Type B pancreatic cell (in vitro differentiated cells): ENCODE measurements around the gene PCNT. TPM values are rescaled to one million over a fixed set of nuclear protein-coding genes. Genes with fewer than 3 reads are reported as not detected.
"Not testable (repeated sequence)": the region's sequence is repeated elsewhere in the genome, so short reads cannot be mapped to it uniquely, and the experiment has no call there.

Source experiments
- DNase-seq: peaks from one replicate; pipeline ENCODE4 v3.0.0; 2021; ENCODE audit warnings: mixed read lengths; ENCODE audit not compliant: unreplicated experiment; ENCODE audit errors: extremely low spot score
- H3K27ac Mint-ChIP-seq: 2 replicates; pipeline ENCODE4 v1.8.0; 2021; ENCODE audit warnings: mild to moderate bottlenecking, mixed read lengths
- H3K27me3 Mint-ChIP-seq: 2 replicates; pipeline ENCODE4 v1.8.0; 2021; ENCODE audit warnings: mixed read lengths
- H3K36me3 Mint-ChIP-seq: 2 replicates; pipeline ENCODE4 v1.8.0; 2021; ENCODE audit warnings: mixed read lengths
- H3K4me1 Mint-ChIP-seq: one replicate; pipeline ENCODE4 v1.8.0; 2021; ENCODE audit warnings: mixed read lengths; ENCODE audit not compliant: unreplicated experiment
- H3K4me3 Mint-ChIP-seq: 2 replicates; pipeline ENCODE4 v1.8.0; 2021; ENCODE audit warnings: mild to moderate bottlenecking, mixed read lengths
- H3K9me3 Mint-ChIP-seq: 2 replicates; pipeline ENCODE4 v1.8.0; 2021; ENCODE audit warnings: mixed read lengths
- CTCF ChIP-seq: fragments of 200-600 bp; sonication (generic); conservative IDR thresholded peaks from 2 replicates; pipeline ENCODE4 v1.5.0; 2021; ENCODE audit warnings: antibody characterized with exemption, mild to moderate bottlenecking
- total RNA-seq: library from RNA; stranded (reverse); gene quantifications from 2 replicates; pipeline ENCODE4 v1.2.1, GENCODE V29; 2021; ENCODE audit warnings: low replicate concordance

Gene PCNT
- total RNA-seq, 1 donor from 2014 or later, result 50.3 TPM

GRCh38 chr21:46439906-46440305 is 116.0 kb downstream of the PCNT start:
- TF ChIP-seq CTCF, result no peak
- H3K9me3 Mint-ChIP-seq, result no peaks in the 10 kb centered on the region
- no peaks in the 10 kb centered on the region for H3K27me3 Mint-ChIP-seq
- H3K4me3 Mint-ChIP-seq, result no peak overlapping the region
- H3K4me1 Mint-ChIP-seq, result no peaks in the 10 kb centered on the region
- H3K36me3 Mint-ChIP-seq, result peaks cover 28% of the 10 kb centered on the region
- DNase-seq, result no peak
- H3K27ac Mint-ChIP-seq, result no peak overlapping the region

- H3K4me1 Mint-ChIP-seq, result no peaks in the 10 kb centered on the region
- no peaks in the 10 kb centered on the region for H3K9me3 Mint-ChIP-seq
- H3K36me3 Mint-ChIP-seq, result peaks cover 35% of the 10 kb centered on the region
- no peak overlapping the region for H3K4me3 Mint-ChIP-seq
- no peak for TF ChIP-seq CTCF
- H3K27me3 Mint-ChIP-seq, result no peaks in the 10 kb centered on the region
- H3K27ac Mint-ChIP-seq, result no peak overlapping the region
- no peak for DNase-seq
Measured at GRCh38 chr21:46441331-46441730, 117.4 kb downstream of the PCNT start.

- DNase-seq, result no peak
- H3K4me1 Mint-ChIP-seq, result no peaks in the 10 kb centered on the region
- no peaks in the 10 kb centered on the region for H3K27me3 Mint-ChIP-seq
- no peak overlapping the region for H3K4me3 Mint-ChIP-seq
- TF ChIP-seq CTCF, result no peak
- H3K27ac Mint-ChIP-seq, result no peak overlapping the region
- H3K36me3 Mint-ChIP-seq, result peaks cover 35% of the 10 kb centered on the region
- H3K9me3 Mint-ChIP-seq, result no peaks in the 10 kb centered on the region
Measured at GRCh38 chr21:46441961-46442498, 118.1 kb downstream of the PCNT start.

- no peaks in the 10 kb centered on the region for H3K4me1 Mint-ChIP-seq
- H3K27me3 Mint-ChIP-seq, result no peaks in the 10 kb centered on the region
- H3K27ac Mint-ChIP-seq, result no peak overlapping the region
- H3K9me3 Mint-ChIP-seq, result no peaks in the 10 kb centered on the region
- no peak for DNase-seq
- H3K4me3 Mint-ChIP-seq, result no peak overlapping the region
- no peak for TF ChIP-seq CTCF
- peaks cover 37% of the 10 kb centered on the region for H3K36me3 Mint-ChIP-seq
Measured at GRCh38 chr21:46442938-46443337, 119.0 kb downstream of the PCNT start.

GRCh38 chr21:46443910-46444309 is 120.0 kb downstream of the PCNT start:
- peak overlapping the region; percentile 51 for H3K27ac Mint-ChIP-seq
- H3K36me3 Mint-ChIP-seq, result peaks cover 45% of the 10 kb centered on the region
- H3K4me3 Mint-ChIP-seq, result no peak overlapping the region
- TF ChIP-seq CTCF, result no peak
- H3K27me3 Mint-ChIP-seq, result no peaks in the 10 kb centered on the region
- DNase-seq, result no peak
- peaks cover 6% of the 10 kb centered on the region for H3K9me3 Mint-ChIP-seq
- no peaks in the 10 kb centered on the region for H3K4me1 Mint-ChIP-seq

- H3K36me3 Mint-ChIP-seq, result peaks cover 40% of the 10 kb centered on the region
- no peak for TF ChIP-seq CTCF
- no peaks in the 10 kb centered on the region for H3K4me1 Mint-ChIP-seq
- peak overlapping the region; percentile 35 for H3K27ac Mint-ChIP-seq
- DNase-seq, result no peak
- peaks cover 6% of the 10 kb centered on the region for H3K9me3 Mint-ChIP-seq
- no peak overlapping the region for H3K4me3 Mint-ChIP-seq
- H3K27me3 Mint-ChIP-seq, result no peaks in the 10 kb centered on the region
Measured at GRCh38 chr21:46448108-46448507, 124.2 kb downstream of the PCNT start.

GRCh38 chr21:46448855-46449254 is 124.9 kb downstream of the PCNT start:
- H3K4me1 Mint-ChIP-seq, H3K4me3 Mint-ChIP-seq, H3K27me3 Mint-ChIP-seq, DNase-seq, H3K9me3 Mint-ChIP-seq: not testable (repeated sequence)
- peaks cover 40% of the 10 kb centered on the region for H3K36me3 Mint-ChIP-seq
- peak overlapping the region; percentile 35 for H3K27ac Mint-ChIP-seq
